OCI-LY7 (cell line): ENCODE results near the gene HTRA2. TPM values are rescaled to one million over a fixed set of nuclear protein-coding genes. Genes with fewer than 3 reads are reported as not detected.

Experiments used
- BruUV-seq: library from RNA; stranded (reverse); fragments of 400-500 nt; replicated peaks from 2 replicates; lab custom pipeline; 2021; lab: Mats Ljungman, UMichigan
- CTCF ChIA-PET: fragments of 300-600 bp; sonication (Branson Sonifier 250); formaldehyde crosslinking; loops from one replicate; lab custom pipeline; 2022; ENCODE audit warnings: antibody characterized with exemption; ENCODE audit not compliant: unreplicated experiment; lab: Charles Lee
- POLR2A ChIA-PET: fragments of 300-600 bp; sonication (Branson Sonifier 250); formaldehyde crosslinking; loops from one replicate; lab custom pipeline; 2022; ENCODE audit warnings: antibody characterized with exemption; lab: Charles Lee
- DNase-seq: peaks from one replicate; pipeline ENCODE4 v3.0.0-alpha.2; 2015; ENCODE audit warnings: low spot score
- H2AFZ ChIP-seq: fragments of 200-600 bp; sonication (generic), shearing (Covaris generic); 2 replicates; pipeline ENCODE4 v1.6.1; 2014; ENCODE audit warnings: mild to moderate bottlenecking, antibody characterized with exemption, low read length, moderate library complexity
- H3K27ac ChIP-seq: fragments of 200-600 bp; sonication (generic); 2 replicates; pipeline ENCODE4 v1.5.1; 2014; ENCODE audit warnings: mixed run types, low read depth, mild to moderate bottlenecking, moderate library complexity, low read length, inconsistent platforms; ENCODE audit not compliant: poor library complexity, severe bottlenecking
- H3K36me3 ChIP-seq: fragments of 200-600 bp; sonication (generic); 2 replicates; pipeline ENCODE4 v1.6.1; 2014; ENCODE audit warnings: mild to moderate bottlenecking, antibody characterized with exemption, low read length, moderate library complexity, mixed read lengths; ENCODE audit not compliant: insufficient read depth
- H3K4me1 ChIP-seq: fragments of 200-600 bp; sonication (generic); 2 replicates; pipeline ENCODE4 v1.5.1; 2014; ENCODE audit warnings: mild to moderate bottlenecking, low read length; ENCODE audit not compliant: insufficient read depth, poor library complexity, severe bottlenecking
- H3K4me2 ChIP-seq: fragments of 200-600 bp; sonication (generic); 2 replicates; pipeline ENCODE4 v1.6.1; 2014; ENCODE audit warnings: mild to moderate bottlenecking, low read length
- H3K4me3 ChIP-seq: fragments of 200-600 bp; sonication (generic); 2 replicates; pipeline ENCODE4 v1.5.1; 2014; ENCODE audit warnings: mild to moderate bottlenecking, low read depth, low read length; ENCODE audit not compliant: poor library complexity, severe bottlenecking
- H3K79me2 ChIP-seq: fragments of 200-600 bp; sonication (generic); 2 replicates; pipeline ENCODE4 v1.6.1; 2016; ENCODE audit warnings: low read depth, mild to moderate bottlenecking, low read length, moderate library complexity, mixed read lengths; ENCODE audit not compliant: insufficient read depth
- H3K9me2 ChIP-seq: fragments of 200-600 bp; sonication (generic); 2 replicates; pipeline ENCODE4 v1.6.1; 2016; ENCODE audit warnings: mild to moderate bottlenecking, low read length, mixed read lengths; ENCODE audit not compliant: insufficient read depth
- H3K9me3 ChIP-seq: fragments of 200-600 bp; sonication (generic); 2 replicates; pipeline ENCODE4 v1.6.1; 2014; ENCODE audit warnings: mild to moderate bottlenecking, mixed run types, low read length, mixed read lengths
- H4K20me1 ChIP-seq: fragments of 200-600 bp; sonication (generic); 2 replicates; pipeline ENCODE4 v1.6.1; 2014; ENCODE audit warnings: mild to moderate bottlenecking, antibody characterized with exemption, low read length, moderate library complexity, mixed read lengths; ENCODE audit not compliant: insufficient read depth
- CTCF ChIP-seq: fragments of 200-600 bp; sonication (generic); conservative IDR thresholded peaks from 2 replicates; pipeline ENCODE4 v1.5.1; 2014; ENCODE audit warnings: mild to moderate bottlenecking, antibody characterized with exemption, low read length, moderate library complexity, mixed read lengths
- EZH2phosphoT487 ChIP-seq: fragments of 200-600 bp; sonication (generic); IDR thresholded peaks from 2 replicates; pipeline ENCODE4 v1.6.1; 2018; ENCODE audit warnings: low read depth, borderline replicate concordance, mild to moderate bottlenecking, mixed run types, antibody characterized with exemption, low read length, moderate library complexity, mixed read lengths
- intact Hi-C: fragments of 100-400 bp; cut with micrococcal nuclease; formaldehyde crosslinking; loops from one replicate; pipeline ENCODE4 v1.10.0; 2022; ENCODE audit not compliant: unreplicated experiment
- total RNA-seq, 2 experiments: library from RNA; depleted of rRNA in 1 of 2; stranded (reverse); fragments of >200 nt in 1 of 2; shearing (Covaris generic) in 1 of 2; gene quantifications; 2 replicates each; pipeline ENCODE4 v1.2.3, GENCODE V29; 2014 to 2022

HTRA2 gene
- total RNA-seq, 2 experiments from 2014 or later, result 50.7 to 54.8 TPM

DNA sequence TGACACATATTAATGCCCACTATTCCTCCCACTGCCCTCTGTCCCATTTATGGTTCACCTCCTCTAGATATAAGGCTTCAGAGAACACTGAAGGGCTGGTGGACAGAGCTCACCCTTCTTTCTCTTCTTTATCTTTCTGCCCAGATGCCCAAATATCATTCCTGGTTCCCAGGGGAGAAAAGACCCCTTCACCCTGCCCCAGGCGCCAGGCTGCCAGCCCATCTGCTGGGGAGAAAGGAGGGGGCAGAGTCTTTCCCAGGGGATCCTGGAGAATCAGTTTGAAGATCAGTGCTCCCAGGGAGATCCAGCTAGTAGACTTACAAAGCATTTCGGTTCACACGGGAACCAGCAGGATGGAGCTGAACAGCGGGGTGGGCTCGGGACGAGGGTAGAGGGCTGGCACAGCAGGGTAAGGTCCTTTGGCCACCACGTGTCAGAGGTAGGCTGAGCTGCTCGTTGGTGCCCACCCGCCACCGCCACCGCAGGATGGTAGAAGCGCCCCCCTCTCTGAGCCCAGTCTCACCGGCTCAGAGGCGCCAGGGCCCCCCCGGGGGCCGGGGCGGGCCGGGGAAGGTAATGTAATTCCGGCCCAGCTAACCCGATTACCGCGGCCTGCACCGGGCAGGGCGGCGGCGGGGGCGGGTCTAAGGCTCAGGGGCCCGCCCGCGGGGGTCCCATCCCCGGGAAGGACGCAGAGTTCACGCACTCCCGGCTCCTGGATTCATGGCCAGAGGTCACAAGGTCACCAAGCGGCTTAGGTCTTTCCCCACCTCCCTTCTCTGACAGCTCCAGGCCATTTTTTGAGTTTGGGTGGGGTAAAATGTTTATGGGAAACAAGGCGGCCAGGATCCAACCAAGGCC, 16.8 kb upstream of the HTRA2 start:
- ChIA-PET CTCF (no interaction called here), POLR2A (interaction anchor here (0.6 kb wide), 1 partner anchor 58 kb away, joined by 3 read pairs; the partner anchor contains the start of gene INO80B)
- Histone ChIP-seq H3K9me3 (no peaks in the 10 kb centered on the region), H3K4me3 (no peak overlapping the region), H3K9me2 (no peaks in the 10 kb centered on the region), H2AFZ (no peak overlapping the region), H3K27ac (no peak overlapping the region), H3K79me2 (no peaks in the 10 kb centered on the region), H3K4me1 (peaks cover 7% of the 10 kb centered on the region), H3K4me2 (no peak overlapping the region), H4K20me1 (no peaks in the 10 kb centered on the region), H3K36me3 (no peaks in the 10 kb centered on the region)
- intact Hi-C loops, result no loop called here
- TF ChIP-seq EZH2phosphoT487 (no peak), CTCF (no peak)
- no peak for DNase-seq
- no TSS peak for BruUV-seq

GRCh38 chr2:74513605-74514367, 15.9 kb upstream of the HTRA2 start:
- Histone ChIP-seq H3K4me1 (no peaks in the 10 kb centered on the region), H3K27ac (no peak overlapping the region), H4K20me1 (no peaks in the 10 kb centered on the region), H3K4me2 (peak overlapping the region; percentile 14; the same call in 1 of the 2 replicates), H2AFZ (no peak overlapping the region), H3K36me3 (no peaks in the 10 kb centered on the region), H3K9me3 (no peaks in the 10 kb centered on the region), H3K4me3 (no peak overlapping the region), H3K79me2 (no peaks in the 10 kb centered on the region), H3K9me2 (no peaks in the 10 kb centered on the region)
- CTCF ChIA-PET, result no interaction called here
- TF ChIP-seq CTCF (no peak), EZH2phosphoT487 (peak; percentile 82; the same call in 1 of the 2 replicates)
- DNase-seq, result no peak
- BruUV-seq, result no TSS peak
- intact Hi-C loops, result no loop called here
- POLR2A ChIA-PET, result interaction anchor here (0.6 kb wide), 1 partner anchor 205 kb away, joined by 4 read pairs; no protein-coding TSS in a partner anchor
